Measurements from ENCODE around the gene LNX2.
A peak's percentile ranks its signal among the peaks of the same experiment; 100 is the strongest.

DNA sequence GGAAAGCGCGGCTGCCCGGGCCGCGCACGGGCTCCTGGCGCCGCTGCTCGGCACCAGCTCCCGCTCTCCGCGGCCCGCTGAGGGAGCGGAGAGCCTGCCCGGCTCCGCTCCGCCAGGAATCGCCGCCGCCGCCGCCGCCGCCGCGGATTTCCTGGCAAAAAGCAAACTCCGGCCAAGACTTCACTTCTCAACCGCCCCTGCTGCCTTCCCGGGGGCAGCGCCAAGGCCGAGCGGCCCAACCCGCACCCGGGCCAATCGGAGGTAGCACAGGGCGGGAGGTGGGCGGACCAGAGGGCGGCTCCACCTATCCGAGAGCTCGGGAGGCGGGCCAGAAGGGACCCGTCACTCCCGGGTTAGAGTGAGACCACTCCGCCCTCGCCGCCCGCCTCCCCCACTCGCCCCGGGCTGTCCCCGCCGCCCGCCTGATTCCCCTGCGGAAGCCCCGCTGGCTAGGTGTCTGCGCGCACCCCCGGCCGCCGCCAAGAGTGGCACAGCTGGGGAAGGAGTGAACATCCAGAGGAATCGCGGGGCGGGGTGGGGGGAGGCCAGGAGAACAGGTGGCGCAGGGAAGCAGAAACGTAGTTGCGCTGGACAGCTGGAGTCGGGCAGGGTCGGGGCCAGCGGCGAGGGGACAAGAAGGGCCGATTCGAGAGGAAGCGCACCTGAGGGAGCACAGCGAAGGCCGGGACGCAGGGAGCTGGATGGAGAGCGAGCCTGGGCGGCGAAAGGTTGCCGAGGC, at the start of gene LNX2:
- TF ChIP-seq POLR2A (IDR thresholded peaks at IDR 0.05), result peak; percentile 60 to 93
- TF ChIP-seq, protein P1, sequence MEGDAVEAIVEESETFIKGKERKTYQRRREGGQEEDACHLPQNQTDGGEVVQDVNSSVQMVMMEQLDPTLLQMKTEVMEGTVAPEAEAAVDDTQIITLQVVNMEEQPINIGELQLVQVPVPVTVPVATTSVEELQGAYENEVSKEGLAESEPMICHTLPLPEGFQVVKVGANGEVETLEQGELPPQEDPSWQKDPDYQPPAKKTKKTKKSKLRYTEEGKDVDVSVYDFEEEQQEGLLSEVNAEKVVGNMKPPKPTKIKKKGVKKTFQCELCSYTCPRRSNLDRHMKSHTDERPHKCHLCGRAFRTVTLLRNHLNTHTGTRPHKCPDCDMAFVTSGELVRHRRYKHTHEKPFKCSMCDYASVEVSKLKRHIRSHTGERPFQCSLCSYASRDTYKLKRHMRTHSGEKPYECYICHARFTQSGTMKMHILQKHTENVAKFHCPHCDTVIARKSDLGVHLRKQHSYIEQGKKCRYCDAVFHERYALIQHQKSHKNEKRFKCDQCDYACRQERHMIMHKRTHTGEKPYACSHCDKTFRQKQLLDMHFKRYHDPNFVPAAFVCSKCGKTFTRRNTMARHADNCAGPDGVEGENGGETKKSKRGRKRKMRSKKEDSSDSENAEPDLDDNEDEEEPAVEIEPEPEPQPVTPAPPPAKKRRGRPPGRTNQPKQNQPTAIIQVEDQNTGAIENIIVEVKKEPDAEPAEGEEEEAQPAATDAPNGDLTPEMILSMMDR (IDR thresholded peaks at IDR 0.05), result no peak

Measured in adrenal gland (tissue), 5 donors.